ENCODE results near the gene ZNF451. TPM values are rescaled to one million over a fixed set of nuclear protein-coding genes. Genes with fewer than 3 reads are reported as not detected.
A peak's percentile ranks its signal among the peaks of the same experiment; 100 is the strongest.

Gene ZNF451
- total and polyA plus RNA-seq, 12 donors, result 4.9 to 33.2 (median 26.2) TPM

DNA sequence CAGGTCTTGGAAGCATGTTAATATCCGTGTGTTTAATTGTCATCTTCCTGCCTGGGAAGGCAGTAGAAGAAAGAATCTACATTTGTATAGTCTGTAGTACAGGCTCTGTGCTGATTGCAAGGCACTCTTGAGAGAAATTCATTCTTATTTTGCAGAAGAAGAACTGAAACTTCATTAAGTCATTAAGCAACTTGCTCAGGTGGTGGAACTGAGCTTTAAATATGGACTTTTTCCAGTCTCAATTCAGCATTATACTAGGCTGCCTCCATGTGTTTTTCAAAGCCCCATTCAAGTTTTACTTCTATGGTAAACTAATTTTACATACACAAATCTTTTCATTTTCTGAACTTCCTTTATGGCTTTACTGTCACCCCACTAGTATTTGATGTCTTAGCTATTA, 18.7 kb downstream of the ZNF451 start:
- no peak for DNase-seq
- Histone ChIP-seq H3K36me3 (peaks cover 0 to 42% (median 0%) of the 10 kb centered on the region in 9 donors), H3K27ac (no peak overlapping the region), H3K4me3 (no peak overlapping the region), H3K4me1 (peaks cover 0 to 32% (median 0%) of the 10 kb centered on the region in 9 donors), H3K9me3 (no peaks in the 10 kb centered on the region), H3K27me3 (no peaks in the 10 kb centered on the region)
- intact Hi-C loops (cut with DNase I), result loop anchor here in 2 of 10 donors (10.0 kb wide), 2 partner anchors 56 to 116 kb away; partner anchors contain the start of gene RAB23 (in 1 of the 2)
- ATAC-seq, result no peak
- WGBS, 2 donors, result 65 to 78% methylated on average over 1 of the region's 1 CpG
- TF ChIP-seq, protein P1, sequence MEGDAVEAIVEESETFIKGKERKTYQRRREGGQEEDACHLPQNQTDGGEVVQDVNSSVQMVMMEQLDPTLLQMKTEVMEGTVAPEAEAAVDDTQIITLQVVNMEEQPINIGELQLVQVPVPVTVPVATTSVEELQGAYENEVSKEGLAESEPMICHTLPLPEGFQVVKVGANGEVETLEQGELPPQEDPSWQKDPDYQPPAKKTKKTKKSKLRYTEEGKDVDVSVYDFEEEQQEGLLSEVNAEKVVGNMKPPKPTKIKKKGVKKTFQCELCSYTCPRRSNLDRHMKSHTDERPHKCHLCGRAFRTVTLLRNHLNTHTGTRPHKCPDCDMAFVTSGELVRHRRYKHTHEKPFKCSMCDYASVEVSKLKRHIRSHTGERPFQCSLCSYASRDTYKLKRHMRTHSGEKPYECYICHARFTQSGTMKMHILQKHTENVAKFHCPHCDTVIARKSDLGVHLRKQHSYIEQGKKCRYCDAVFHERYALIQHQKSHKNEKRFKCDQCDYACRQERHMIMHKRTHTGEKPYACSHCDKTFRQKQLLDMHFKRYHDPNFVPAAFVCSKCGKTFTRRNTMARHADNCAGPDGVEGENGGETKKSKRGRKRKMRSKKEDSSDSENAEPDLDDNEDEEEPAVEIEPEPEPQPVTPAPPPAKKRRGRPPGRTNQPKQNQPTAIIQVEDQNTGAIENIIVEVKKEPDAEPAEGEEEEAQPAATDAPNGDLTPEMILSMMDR (IDR thresholded peaks at IDR 0.05), result no peak

DNA sequence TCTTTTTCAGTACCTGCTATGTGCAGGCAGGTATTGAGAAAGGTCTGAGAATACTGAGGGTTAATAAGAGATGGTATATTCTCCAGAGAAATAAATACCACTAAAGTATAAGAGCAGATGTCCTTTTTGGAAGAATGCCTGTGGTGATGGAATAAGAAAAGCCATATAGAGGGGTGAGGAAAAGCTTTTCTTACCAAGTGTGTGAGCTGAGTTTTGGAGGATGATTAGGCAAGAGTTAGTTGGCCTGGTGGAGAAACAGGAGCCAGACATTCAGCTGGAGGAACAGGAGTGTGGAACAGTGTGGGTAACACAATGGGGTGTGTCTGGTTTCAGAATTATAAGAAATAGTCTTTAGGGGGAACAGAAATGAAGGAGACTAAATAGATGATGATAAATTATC, 19.9 kb downstream of the ZNF451 start:
- ATAC-seq (no peak), DNase-seq (no peak)
- peaks cover 0 to 23% (median 0%) of the 10 kb centered on the region in 9 donors for H3K4me1 ChIP-seq
- H3K27me3 ChIP-seq, result no peaks in the 10 kb centered on the region
- no peaks in the 10 kb centered on the region for H3K9me3 ChIP-seq
- intact Hi-C loops (cut with DNase I), result loop anchor here in 2 of 10 donors (10.0 kb wide), 2 partner anchors 55 to 115 kb away; partner anchors contain the start of gene RAB23 (in 1 of the 2)
- peaks cover 0 to 30% (median 0%) of the 10 kb centered on the region in 9 donors for H3K36me3 ChIP-seq
- no peak overlapping the region for H3K27ac ChIP-seq
- H3K4me3 ChIP-seq, result no peak overlapping the region
- TF ChIP-seq, protein P1 (IDR thresholded peaks at IDR 0.05), result no peak

DNA sequence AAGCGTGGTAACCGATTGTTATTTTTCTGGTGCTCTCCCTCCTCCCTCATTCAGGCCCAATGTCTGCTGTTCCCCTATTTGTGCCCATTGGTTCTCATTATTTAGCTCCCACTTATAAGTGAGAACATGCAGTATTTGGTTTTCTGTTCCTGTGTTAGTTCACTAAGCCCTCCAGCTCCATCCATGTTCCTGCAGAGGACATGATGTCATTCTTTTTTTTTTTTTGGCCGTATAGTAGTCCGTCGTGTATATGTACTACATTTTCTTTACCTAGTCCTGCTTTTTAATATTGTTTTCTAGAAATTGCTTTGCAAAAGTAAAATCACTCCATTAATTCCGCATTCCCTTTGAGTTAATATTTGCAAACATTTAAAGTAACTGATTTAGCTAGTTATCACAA, 23.1 kb downstream of the ZNF451 start:
- TF ChIP-seq, protein P1 (IDR thresholded peaks at IDR 0.05), result no peak
- intact Hi-C loops (cut with DNase I), result no loop called here
- Histone ChIP-seq H3K4me1 (peaks cover 0 to 21% (median 5%) of the 10 kb centered on the region in 9 donors), H3K9me3 (no peaks in the 10 kb centered on the region), H3K36me3 (peaks cover 0 to 8% (median 0%) of the 10 kb centered on the region in 9 donors), H3K4me3 (no peak overlapping the region), H3K27ac (no peak overlapping the region), H3K27me3 (no peaks in the 10 kb centered on the region)
- 96 to 97% methylated on average over 6 of the region's 6 CpGs for WGBS, 2 donors
- no peak for ATAC-seq
- DNase-seq, result no peak

DNA sequence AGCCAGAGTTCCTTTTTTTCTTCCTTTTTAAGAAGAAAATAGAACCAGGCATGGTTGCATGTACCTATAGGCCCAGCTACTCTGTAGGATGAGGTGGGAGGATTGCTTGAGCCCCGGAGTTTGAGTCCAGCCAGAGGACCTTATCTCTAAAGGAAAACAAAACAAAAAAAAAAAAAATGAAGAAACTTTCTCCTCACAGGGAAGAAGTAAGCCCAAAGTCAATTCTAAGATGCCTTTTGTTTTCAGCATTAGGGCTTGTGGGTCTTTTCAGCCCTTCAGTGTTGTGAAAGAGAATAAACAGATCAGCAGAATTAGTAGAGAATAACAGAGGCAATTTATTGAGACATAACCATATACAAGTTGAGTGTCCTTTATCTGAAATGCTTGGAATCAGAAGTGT, 26.8 kb downstream of the ZNF451 start:
- Histone ChIP-seq H3K27ac (peak overlapping the region in 1 of 10 donors; percentile 8), H3K9me3 (peaks cover 0 to 1% (median 0%) of the 10 kb centered on the region in 11 donors), H3K36me3 (no peaks in the 10 kb centered on the region), H3K27me3 (no peaks in the 10 kb centered on the region), H3K4me3 (no peak overlapping the region), H3K4me1 (peaks cover 0 to 14% (median 0%) of the 10 kb centered on the region in 9 donors)
- ATAC-seq (no peak), DNase-seq (no peak)
- WGBS, 2 donors, result 25 to 40% methylated on average over 1 of the region's 1 CpG
- intact Hi-C loops (cut with DNase I), result no loop called here
- TF ChIP-seq, protein P1 (IDR thresholded peaks at IDR 0.05), result no peak

Measured in heart right ventricle (tissue), 16 donors.